ENCODE data around the gene BRK1.

GRCh38 chr3:10173926-10174435 lies 58.5 kb downstream of the BRK1 start:
- TF ChIP-seq CTCF (IDR thresholded peaks at IDR 0.05; ENCODE audit: low read length) (no peak), EZH2 (IDR thresholded peaks at IDR 0.05; ENCODE audit: borderline replicate concordance, low read length) (no peak)
